ENCODE data around the gene SEC16B. TPM values are rescaled to one million over a fixed set of nuclear protein-coding genes. Genes with fewer than 3 reads are reported as not detected.
"Not testable (repeated sequence)": the region's sequence is repeated elsewhere in the genome, so short reads cannot be mapped to it uniquely, and the experiment has no call there.

SEC16B gene
- total and polyA plus RNA-seq, 8 donors, result 2.8 to 16.9 (median 4.3) TPM

DNA sequence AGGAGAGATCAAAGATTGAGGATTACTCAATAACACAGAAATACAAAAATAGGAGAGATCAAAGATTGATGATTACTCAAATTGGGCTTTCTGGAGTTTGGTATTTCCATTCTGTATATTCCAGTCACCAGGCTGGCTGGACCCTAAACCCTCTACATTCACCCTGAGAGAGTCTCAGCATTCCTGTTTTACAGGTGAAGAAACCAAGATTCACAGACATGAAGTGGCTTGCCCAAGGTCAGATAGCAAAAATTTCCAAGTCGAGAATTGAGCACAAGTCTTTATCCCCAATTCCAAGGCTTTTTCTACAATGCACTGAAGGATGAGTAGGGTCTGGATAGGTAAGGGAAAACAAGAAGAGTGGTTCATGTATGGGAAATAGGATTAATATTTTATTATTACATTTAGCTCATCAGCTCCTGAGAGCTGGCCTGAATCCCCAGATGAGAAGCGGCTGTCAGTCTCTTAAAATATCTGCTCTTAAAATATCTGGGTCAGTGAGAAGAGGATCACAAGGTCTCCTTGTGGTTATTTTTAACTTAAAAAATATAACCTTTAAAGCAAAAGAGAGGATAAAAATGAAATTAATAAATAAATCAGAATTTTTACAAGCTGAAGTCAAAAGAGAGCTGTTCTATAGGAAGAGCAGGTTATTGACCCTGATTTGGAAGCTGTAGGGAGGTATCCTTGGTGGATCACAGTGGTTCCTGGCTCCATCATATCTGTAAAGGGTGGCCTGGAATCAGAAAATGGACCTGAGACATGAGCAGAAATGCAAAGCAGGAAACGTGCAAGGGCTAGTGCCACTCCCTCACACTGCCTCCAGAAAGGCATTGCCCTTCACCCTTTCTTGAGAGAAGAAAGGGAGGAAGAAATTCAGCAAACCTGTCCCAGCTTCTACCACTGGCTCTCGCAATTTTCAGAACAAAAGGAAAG, 29.1 kb upstream of the SEC16B start:
- Histone ChIP-seq H3K9me3 (no peaks in the 10 kb centered on the region), H3K4me3 (no peak overlapping the region), H3K27ac (no peak overlapping the region), H3K4me1 (no peaks in the 10 kb centered on the region), H3K36me3 (no peaks in the 10 kb centered on the region), H3K27me3 (no peaks in the 10 kb centered on the region)
- DNase-seq, result no peak
- 80 to 85% methylated on average over 4 of the region's 4 CpGs for WGBS, 2 donors
- no peak for ATAC-seq
- TF ChIP-seq, protein P1, sequence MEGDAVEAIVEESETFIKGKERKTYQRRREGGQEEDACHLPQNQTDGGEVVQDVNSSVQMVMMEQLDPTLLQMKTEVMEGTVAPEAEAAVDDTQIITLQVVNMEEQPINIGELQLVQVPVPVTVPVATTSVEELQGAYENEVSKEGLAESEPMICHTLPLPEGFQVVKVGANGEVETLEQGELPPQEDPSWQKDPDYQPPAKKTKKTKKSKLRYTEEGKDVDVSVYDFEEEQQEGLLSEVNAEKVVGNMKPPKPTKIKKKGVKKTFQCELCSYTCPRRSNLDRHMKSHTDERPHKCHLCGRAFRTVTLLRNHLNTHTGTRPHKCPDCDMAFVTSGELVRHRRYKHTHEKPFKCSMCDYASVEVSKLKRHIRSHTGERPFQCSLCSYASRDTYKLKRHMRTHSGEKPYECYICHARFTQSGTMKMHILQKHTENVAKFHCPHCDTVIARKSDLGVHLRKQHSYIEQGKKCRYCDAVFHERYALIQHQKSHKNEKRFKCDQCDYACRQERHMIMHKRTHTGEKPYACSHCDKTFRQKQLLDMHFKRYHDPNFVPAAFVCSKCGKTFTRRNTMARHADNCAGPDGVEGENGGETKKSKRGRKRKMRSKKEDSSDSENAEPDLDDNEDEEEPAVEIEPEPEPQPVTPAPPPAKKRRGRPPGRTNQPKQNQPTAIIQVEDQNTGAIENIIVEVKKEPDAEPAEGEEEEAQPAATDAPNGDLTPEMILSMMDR (IDR thresholded peaks at IDR 0.05), result no peak
- no peak for FAIRE-seq
- intact Hi-C loops (cut with DNase I), result no loop called here

DNA sequence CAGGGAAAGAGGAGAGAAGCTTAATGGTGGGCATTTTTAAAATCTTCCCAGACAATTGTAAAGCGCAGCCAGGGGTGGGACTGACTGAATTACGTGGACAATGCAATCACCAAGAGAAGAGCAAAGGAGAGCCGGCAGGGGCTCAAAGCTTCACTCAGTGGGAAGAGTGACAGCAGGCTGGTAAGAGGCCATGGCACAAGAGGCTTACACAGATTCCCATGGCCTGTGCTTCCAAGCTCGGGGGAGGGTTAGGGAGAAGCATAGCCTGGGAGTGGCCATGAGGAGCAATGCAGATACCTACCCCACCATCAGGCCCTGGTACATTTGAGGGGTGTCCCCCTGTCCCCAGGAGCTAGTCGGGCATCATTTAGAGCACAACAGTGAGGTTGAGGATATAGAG, 27.1 kb upstream of the SEC16B start:
- Histone ChIP-seq H3K4me3 (no peak overlapping the region), H3K27me3 (no peaks in the 10 kb centered on the region), H3K9me3 (no peaks in the 10 kb centered on the region), H3K36me3 (no peaks in the 10 kb centered on the region), H3K4me1 (no peaks in the 10 kb centered on the region), H3K27ac (no peak overlapping the region)
- intact Hi-C loops (cut with DNase I), result no loop called here
- TF ChIP-seq, protein P1 (IDR thresholded peaks at IDR 0.05), result no peak
- no peak for ATAC-seq
- WGBS, 2 donors, result 84 to 86% methylated on average over 5 of the region's 5 CpGs
- no peak for DNase-seq
- no peak for FAIRE-seq

DNA sequence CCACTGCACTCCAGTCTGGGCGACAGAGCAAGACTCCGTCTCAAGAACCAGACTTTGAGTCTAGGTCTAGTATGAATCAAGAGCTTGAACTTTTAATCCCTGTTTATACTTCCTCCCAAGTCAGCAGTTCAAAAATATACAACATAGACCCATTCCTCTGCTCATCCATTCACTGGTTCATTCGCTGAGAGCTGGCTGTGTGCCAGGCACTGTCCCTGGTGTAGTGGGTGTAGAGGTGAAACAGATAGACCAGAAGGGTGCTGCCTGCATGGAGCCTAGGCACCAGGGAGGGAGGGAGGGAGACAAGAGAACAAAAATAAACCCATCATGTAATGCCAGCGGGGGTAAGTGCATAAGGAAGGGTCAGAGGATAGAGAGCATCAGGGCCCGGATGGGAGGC, 25.5 kb upstream of the SEC16B start:
- Histone ChIP-seq H3K4me1 (no peaks in the 10 kb centered on the region), H3K9me3 (no peaks in the 10 kb centered on the region), H3K27me3 (no peaks in the 10 kb centered on the region), H3K27ac (no peak overlapping the region), H3K36me3 (no peaks in the 10 kb centered on the region), H3K4me3 (no peak overlapping the region)
- ATAC-seq (no peak), DNase-seq (peak in 3 of 6 donors; percentile 27 to 56 (median 56)), FAIRE-seq (no peak)
- TF ChIP-seq, protein P1 (IDR thresholded peaks at IDR 0.05), result no peak
- WGBS, 2 donors, result 91% methylated on average over 5 of the region's 5 CpGs
- intact Hi-C loops (cut with DNase I), result no loop called here

DNA sequence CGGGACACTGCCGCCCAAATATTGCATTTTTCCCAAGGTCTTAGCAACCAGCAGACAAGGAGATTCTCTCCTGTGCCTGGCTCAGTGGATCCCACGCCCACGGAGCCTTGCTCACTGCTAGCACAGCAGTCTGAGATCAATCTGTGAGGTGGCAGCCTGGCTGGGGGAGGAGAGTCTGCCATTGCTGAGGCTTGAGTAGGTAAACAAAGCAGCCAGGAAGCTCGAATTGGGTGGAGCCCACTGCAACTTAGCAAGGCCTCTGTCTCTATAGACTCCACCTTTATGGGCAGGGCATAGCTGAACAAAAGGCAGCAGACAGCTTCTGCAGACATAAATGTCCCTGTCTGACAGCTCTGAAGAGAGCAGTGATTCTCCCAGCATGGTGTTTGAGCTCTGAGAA, 16.4 kb upstream of the SEC16B start:
- H3K9me3 ChIP-seq; ATAC-seq; H3K4me1 ChIP-seq; FAIRE-seq; DNase-seq; H3K27ac ChIP-seq; H3K4me3 ChIP-seq; H3K27me3 ChIP-seq; H3K36me3 ChIP-seq; intact Hi-C loops (cut with DNase I): not testable (repeated sequence)
- WGBS, 2 donors, result 62 to 71% methylated on average over 5 of the region's 5 CpGs

DNA sequence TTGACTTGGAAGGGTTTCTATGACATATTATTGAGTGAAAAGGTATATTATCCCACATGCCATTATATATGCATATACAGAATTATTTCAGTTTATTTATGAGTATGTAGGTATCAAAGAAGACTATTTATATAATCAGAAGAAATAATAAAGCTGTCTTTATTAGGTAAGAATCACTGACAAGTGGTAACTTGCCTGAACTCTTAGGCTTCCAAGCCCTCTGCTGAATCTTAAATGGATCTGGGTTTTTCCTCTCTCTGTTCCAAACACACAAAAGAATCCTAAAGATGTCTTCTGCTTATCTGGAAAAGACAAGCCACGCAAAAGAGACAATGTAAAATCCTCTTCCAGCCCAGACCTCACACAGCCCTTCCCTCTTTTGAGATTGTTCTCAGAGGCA, 14.9 kb upstream of the SEC16B start:
- no peaks in the 10 kb centered on the region for H3K9me3 ChIP-seq
- no peak for FAIRE-seq
- H3K4me3 ChIP-seq, result no peak overlapping the region
- no peaks in the 10 kb centered on the region for H3K27me3 ChIP-seq
- no peaks in the 10 kb centered on the region for H3K36me3 ChIP-seq
- no peaks in the 10 kb centered on the region for H3K4me1 ChIP-seq
- TF ChIP-seq, protein P1 (IDR thresholded peaks at IDR 0.05), result no peak
- H3K27ac ChIP-seq, result peak overlapping the region in 1 of 4 donors; percentile 69
- WGBS, 2 donors, result 89 to 90% methylated on average over 1 of the region's 1 CpG
- no peak for DNase-seq
- intact Hi-C loops (cut with DNase I), result no loop called here
- no peak for ATAC-seq
